GM21360 (cell line): Measurements from ENCODE around the gene PALLD.
A peak's percentile ranks its signal among the peaks of the same experiment; 100 is the strongest.

ENCODE experiments used
- ATAC-seq: cut with Tn5 transposase; IDR thresholded peaks from one replicate; pipeline ENCODE4 v1.9.1; 2021; ENCODE audit warnings: mild to moderate bottlenecking, moderate library complexity; ENCODE audit not compliant: unreplicated experiment

The PALLD gene

DNA sequence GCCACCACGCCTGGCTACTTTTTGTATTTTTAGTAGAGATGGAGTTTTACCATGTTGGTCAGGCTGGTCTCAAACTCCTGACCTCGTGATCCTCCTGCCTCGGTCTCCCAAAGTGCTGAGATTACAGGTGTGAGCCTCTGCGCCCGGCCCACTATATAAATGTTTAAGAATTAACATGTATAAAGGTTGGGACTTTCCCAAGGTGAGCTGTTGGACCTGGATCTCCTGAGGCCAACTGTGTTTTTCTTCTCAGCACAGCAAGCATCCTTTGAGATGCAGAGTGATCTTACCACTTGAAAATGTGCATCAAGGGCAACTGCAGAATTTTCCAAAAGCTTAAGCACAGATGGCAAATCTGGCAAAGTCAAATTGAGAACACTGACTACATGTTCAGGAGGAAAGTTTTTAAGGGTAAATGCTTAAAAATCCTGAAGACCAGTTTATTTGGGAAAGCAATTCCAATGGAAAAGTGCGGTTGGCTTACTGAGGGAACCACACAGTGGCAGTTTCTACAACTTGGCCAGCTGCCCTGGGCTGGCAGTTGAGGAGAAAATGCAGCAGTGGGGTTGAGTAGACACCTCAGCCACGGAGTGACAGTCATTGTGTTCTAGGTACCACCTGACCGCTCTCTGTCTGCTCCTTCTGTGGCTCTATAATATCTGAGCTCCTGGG is 344.3 kb downstream of the PALLD start:
- no peak for ATAC-seq

DNA sequence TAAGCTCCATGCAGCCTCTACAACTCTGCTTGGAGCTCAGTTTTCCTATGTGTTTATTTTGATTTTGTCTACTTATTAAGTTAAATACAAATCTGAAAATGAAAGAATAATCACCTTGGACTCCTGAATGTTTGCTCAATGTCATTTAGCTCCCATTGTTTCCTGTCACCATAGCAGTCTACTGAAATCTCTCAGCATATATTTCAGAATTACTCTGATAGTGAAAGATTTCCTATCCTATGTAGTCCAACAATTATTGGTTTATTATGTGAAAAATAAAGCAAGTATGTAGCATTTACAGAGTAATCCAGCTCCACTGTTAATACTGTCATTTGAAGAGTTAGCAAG is 344.8 kb downstream of the PALLD start:
- no peak for ATAC-seq

DNA sequence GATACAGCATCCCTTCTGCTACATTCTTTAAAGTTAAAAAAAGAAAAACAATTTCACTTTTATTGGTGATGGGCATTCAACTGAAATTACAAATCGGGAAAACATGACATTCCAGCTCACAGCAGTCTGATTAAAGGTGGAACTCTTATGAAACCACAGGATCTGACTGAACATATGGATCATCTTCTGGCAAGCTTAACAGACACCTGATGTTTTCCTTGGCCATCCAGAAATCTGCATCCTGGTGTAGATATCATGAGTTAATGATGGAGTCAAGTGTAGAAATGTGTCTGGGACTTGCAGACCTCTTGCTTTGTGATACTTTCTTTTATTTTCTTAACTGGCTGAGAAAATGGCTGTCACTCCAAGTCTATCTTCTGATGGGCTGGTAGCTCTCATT is 345.3 kb downstream of the PALLD start:
- ATAC-seq, result no peak

DNA sequence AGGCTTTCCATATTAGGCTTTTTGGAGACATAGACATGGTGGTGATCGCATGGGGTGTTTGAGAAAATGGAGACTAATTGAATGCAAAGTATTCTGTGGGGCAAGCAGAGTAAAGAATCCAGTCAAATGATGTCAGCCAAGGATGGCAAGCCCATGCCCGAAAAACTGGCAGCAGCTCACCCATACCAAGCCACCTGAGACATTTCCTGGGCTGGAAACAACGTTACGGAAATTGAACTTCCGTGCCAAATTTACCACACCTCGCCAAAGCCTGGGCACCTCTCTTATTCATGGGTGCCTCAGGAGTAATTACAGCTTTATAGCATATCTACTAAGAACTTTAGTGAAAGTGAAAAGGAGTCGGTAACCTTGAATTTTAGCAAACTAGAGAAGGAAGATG is 346.8 kb downstream of the PALLD start:
- ATAC-seq, result no peak

DNA sequence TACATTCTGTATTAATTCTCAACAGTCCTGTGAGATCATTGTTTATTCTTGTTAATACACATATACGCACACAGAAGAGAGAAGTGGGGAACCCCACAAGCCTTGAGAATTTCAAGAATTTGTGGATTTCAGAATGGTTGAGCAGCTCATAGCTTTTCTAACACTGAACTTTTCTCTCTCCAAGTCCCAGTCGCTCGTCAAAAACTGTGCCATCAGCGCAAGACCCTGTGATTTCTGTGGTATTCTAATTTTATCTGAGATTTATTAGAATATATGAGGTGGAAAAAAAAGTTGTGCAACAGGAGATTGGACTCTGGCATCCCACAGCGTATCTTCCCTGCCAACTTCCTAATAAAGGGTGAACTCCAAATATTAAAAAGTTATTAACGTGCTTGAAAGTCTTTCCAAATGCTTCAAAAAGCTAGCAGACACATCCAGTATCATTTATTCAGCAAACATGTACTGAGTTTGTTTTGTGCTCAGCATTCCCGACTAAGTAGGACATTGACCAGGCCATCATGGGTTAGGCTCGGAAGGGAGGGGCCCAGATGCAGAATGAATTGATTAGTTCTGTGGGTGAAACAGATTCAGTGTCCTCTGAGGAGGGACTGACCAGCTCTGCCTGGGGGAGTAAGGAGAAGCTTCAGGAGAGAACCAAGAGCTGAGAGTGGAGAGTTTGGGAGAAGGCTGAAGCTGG is 347.6 kb downstream of the PALLD start:
- no peak for ATAC-seq

DNA sequence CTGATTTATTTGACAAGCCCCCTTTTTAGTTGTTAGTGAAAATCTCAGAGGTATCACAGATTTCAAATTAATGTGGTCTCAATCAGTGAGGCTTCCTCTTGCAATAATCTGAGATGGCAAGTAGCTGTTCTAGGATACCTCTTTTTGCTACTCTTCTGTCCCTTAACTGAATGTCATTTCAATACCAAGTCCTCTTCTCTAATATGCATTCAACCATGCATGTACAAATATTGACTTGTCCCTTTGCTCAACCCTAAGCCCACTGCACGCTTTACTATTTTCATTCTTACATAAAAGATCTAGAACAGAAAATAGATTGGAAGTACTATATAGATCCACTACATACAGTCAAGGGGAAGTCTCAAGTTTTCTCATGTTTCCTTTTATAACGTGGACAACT is 349.0 kb downstream of the PALLD start:
- no peak for ATAC-seq

DNA sequence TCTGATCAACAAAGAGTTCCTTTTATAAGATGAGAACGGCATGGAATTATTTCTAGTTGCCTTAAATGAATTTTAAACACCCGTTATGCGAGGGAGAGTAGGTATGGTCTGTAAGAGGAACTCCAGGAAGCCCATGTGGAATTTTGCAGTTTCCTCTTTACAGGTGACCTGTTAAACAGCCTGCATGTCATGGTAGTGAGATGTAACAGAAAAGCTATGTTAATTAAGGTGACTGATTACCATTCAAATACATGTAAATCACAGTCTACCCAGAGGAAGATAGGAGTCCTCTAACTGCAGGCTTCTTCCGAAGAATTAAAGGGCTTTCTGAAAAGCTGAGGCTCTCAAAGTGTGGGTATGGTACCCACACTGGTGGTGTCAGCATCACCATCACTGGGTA is 349.6 kb downstream of the PALLD start:
- no peak for ATAC-seq

DNA sequence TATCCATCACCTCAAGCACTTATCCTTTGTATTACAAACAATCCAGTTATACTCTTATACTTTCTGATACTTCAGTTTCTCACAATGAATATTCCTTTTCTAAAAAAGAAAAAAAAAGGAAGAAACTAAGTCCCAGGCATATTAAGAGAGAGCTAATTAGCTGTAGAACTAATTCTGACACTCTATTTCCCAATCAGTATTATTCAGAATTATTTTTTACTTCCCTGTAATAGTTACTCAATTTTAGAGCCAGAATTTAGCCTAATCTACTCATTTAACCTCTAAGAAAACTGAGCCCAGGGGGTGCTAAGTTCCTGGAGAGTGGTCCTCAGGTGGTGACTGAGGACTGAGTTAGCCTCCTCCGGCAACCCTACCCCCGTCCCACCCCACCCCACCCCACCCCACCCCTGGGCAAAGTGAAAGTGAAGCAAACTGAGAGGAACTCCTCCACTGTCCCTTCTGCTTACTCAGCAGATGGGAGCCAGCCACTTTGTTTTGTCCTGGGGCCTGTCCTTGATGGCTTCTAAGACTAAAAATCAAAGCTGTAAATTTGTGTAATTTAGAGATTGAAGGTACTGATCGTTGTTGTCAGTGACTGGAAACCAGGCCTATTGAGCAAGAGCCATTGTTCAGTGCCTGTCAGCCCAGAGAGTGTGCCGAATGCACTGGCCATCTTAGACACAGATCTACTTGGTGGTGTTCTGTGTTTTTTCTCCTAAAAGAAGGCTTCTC is 351.1 kb downstream of the PALLD start:
- no peak for ATAC-seq

DNA sequence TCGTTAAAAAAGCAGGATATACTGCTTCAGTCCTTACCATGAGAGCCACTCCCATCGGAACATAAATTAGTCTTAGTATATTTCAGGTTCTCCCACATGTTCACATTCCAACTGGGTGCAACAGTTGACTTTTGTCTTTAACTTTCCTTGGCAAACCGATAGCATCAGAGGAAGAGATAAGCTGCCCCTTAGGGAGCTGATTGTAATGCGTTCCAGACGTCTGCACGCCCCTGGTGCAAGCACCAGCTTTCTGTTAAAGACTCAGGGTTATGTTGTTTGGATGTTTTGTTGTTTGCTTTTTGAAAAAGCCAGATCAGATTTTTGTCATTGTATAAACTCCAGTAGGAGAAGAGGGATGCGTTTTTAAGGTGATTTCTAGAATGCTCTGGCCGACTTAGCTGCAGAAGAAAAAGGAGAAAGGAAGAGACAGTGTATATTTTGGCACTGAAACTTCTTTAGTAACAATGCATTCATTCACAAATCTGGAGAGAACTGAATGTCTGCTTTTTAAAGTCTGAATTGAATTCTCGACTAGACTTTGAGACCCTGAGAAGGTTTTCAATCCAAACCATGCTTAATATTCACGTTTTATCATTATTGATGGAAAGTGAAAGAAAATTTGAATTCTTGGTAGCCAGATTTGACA is 352.3 kb downstream of the PALLD start:
- no peak for ATAC-seq

DNA sequence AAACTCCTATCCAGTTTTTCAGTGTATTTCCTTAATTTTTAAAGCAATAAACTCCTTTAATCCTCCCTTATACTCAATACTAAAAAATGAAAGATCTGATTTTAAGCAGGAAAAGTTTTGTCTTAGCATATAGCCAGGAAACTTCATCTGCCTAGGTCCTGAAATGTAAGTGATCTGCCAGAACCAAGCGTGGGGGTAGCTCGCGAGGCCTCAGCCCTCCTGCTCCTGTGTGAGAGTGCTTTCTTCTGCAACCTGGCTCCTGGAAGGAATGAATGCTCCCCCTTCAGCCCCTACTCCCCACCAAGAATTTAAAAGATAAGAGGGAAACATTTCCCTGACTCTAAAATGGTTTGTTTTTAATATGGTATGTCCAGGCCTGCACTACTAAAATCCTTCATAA is 353.1 kb downstream of the PALLD start:
- no peak for ATAC-seq

DNA sequence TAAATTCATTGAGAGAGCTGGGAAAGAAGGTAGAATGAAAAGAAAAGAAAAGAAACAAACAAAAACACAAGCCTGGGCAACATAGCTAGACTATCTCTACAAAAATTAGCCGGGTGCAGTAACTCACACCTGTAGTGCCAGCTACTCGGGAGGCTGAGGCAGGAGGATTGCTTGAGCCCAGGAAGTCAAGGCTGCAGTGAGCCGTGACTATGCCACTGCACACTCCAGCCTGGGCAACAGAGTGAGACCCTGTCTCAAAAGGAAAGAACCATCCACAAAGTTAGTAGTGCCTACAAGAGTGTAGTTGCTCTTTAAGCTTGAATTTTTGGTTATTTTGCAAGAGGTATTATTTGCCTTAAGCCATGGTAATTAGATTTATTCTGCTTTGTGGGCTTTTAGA is 355.5 kb downstream of the PALLD start:
- ATAC-seq, result no peak

DNA sequence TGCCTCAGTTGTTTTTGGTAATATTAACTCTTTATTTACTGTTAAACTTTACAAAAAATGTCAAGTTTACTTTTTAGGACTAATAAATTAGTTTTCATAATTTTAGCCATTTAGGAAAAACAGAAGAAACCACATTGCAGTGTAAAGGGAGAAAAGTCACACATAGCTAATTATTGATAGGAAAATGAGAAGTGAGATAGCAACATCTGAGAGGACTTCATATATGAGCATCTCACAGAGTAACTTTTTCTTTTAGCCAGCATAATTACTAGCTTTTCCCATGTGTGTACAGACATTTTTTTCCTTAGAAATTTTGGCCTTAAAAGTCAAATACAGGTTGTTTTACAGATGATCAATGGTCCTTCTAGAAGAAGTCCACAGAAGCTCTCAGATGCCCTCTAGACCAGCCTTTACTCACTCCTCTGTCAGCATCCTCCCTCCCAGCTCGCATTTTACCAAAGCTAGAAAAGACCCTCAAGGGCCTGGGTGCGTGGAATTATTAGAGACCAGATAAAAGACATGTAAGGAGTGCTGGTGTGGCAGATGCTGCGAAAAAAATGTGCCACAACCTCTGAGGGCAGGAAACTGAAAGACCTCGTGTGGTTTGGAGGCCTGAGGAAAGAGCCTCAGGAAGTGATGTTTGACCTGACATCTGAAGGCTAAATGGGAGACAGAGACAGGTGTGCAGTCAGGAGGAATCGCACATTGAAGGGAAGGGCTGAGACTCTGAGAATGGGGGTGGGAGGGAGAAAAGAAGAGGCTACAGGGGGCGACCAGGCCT is 356.3 kb downstream of the PALLD start:
- ATAC-seq, result peak; percentile 41

DNA sequence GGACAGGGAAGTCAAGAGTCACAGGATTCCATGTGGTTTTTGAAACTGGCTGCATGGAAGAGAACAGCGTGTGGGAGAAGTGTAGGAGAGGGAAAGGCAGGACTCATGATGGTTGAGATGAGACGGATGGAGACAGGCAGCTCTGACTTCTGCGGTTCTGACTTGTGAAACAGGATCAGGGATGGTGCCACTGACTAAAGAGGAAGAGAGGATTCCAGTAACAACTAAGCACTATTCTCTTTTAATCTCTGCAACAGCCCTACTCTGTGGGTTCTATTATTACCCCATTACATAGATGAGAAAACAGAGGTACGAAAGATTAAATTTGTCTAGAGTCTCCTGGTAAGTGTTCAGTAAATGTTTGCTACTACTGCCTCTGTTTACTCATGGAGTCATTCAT is 356.9 kb downstream of the PALLD start:
- peak; percentile 82 for ATAC-seq

DNA sequence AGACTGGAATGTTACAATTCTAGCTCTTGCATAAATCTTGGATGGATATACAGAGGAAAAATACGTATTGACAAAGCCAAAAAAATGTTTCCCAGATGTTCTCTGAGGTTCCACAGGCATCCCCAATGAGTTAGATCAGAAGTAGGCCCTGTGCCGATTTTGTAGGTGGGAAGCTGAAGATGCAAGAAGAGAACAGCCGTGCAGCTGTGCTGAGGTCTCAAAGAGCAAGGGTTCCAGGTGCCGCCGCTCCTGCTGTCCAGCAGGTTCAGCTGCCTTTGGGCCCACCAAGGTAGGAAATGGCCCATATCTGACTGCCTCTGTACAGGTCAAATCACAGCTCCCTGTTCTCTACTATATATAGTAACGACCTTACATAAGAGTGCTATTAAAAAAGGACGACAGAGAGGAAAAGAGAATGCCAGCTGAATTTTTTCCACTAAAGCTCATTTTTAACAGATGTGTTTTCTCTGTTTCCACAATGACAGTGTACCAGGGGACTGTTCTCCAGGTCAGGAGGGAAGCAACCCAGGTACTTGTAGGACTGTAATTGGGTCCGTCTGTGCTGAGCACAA is 357.6 kb downstream of the PALLD start:
- ATAC-seq, result no peak

DNA sequence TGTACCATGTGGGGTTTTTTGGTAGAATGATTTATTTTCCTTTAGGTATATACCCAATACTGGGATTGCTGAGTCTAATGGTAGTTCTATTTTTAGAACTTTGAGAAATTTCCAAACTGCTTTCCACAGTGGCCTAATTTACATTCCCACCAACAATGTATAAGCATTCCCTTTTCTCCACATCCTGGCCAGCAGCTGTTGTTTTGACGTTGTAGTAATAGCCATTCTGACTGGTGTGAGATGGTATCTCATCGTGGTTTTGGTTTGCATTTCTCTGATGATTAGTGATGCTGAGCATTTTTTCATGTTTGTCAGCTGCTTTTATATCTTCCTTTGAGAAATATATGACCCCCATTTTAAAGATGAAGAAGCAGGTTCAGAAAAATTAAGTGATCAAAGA is 359.5 kb downstream of the PALLD start:
- ATAC-seq, result no peak

DNA sequence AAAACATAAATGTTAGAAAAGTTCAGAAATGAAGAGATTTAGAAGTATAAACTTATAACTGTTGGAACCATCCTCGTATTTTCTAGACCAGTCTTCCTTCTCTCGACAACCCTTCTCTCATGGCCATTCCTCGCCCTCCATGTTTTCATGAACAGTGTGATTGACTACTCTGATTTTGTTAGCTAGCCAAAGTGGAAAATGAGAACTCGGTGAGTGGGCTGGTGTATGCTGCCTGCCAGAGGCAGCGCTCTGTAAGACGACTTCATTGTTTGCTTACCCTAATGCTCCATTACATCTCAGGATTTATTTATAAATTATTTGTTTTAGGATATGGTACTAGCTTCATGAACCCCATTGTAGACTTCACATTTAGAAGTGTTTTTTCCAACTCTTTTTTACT is 360.2 kb downstream of the PALLD start:
- ATAC-seq, result no peak

DNA sequence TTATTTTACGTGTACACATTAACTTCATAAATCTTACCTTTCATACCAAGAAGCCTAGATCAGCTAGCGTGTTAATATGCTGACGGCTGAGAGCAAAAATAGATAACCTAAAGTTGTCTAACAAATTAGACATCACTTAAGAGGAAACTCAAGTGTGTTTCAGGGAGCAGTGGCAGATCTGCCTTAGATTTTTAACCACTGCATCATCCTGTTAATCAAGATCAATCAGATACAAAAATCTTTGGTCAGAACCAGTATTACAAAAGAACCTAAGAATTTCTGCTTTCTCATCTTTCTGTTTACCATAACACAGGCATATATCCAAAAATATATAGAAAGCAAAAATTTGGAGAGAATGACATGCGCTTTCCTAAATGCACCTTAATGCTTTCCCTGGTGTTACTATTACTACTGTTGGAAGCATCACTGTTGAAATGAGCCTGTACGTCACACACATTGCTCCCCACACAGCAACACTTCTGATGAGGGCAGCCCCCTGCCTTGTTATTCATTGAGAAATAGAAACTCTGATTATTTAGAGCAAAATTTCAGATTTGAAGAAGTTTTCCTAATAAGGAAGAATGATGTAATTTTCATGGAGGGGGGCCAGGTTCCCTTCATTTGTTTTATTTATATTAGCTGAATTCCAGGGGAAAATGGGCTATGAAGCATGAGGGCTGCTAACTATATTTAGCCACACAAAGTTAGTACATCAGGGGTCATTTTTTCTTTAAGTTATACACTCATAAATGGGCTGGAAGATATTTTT is 360.9 kb downstream of the PALLD start:
- no peak for ATAC-seq

DNA sequence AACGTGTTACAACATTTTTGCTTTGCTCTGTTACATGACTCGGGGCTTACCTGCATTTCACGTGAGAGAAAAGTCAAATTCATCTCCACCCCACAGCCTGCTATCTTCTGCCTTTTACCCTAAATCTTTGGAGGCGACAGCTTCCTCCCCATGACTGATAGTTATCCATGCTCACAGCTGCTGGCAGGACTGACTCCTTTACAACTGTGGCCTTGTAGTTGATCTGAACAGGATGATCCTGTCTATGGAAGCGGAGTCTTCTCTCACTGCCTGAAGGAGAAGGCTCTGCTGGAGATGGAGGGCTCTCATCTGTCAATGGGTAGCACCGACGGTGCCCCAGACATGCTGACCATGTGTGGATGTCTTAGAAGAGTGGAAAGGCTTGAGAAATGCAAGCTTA is 362.2 kb downstream of the PALLD start:
- ATAC-seq, result no peak

DNA sequence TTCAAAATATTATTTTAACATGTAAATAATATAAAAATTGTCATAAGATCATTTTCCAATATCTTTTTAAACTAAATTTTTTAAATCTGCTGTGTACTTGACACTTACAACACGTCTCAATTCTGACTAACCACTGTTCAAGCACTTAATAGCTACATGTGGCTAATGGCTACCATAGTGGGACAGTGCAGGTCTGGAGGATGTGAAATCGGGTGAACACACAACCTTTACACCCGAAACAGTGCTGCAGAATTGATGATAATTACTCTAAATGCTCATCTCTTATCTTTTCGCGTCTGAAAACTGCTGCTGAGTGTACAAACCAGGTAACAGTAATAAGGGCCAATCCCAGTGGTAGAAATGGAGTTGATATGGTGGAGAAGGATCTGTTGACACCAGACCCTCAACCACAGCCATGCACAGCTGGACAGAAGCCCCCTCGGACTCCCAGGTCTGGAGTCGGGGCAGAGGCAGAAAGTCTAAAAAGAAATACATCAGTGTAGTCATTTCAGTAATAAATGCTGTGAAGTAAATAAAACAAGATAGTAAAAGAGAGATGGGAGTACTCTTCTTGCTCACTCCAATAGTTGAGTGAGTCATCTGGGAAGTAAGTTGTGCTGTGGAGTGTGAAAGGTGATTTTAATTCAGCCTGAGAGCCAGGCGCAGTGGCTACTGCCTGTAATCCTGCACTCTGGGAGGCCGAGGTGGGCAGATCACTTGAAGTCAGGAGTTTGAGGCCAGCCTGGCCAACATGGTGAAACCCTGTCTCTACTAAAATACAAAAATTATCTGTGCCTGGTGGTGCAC is 363.2 kb downstream of the PALLD start:
- peak; percentile 98 for ATAC-seq
